Neural cell (in vitro differentiated cells): Measurements from ENCODE around the gene MAP4K4.

Experiments
- EP300 ChIP-seq: fragments of 450-650 bp; conservative IDR thresholded peaks from 2 replicates; pipeline ENCODE4 v1.6.1; 2014; ENCODE audit warnings: antibody characterized with exemption, mild to moderate bottlenecking, moderate library complexity; ENCODE audit not compliant: poor library complexity, severe bottlenecking
- EZH2 ChIP-seq: fragments of 200-600, 300-800 bp; shearing (Covaris generic), sonication (generic); IDR thresholded peaks from 2 replicates; pipeline ENCODE4 v1.6.1; 2014; ENCODE audit warnings: antibody characterized with exemption, low read length, borderline replicate concordance, mild to moderate bottlenecking; ENCODE audit not compliant: insufficient read depth, poor library complexity, severe bottlenecking
- MXI1 ChIP-seq: fragments of 450-650 bp; conservative IDR thresholded peaks from 2 replicates; pipeline ENCODE4 v1.6.1; 2014; ENCODE audit warnings: antibody characterized with exemption, mild to moderate bottlenecking; ENCODE audit not compliant: poor library complexity, severe bottlenecking
- POLR2AphosphoS5 ChIP-seq: IDR thresholded peaks from 2 replicates; pipeline ENCODE4 v1.6.1; 2012
- RAD21 ChIP-seq: fragments of 450-650 bp; conservative IDR thresholded peaks from 2 replicates; pipeline ENCODE4 v1.6.1; 2014; ENCODE audit warnings: antibody characterized with exemption, mild to moderate bottlenecking, moderate library complexity
- SMC3 ChIP-seq: fragments of 450-650 bp; conservative IDR thresholded peaks from 2 replicates; pipeline ENCODE4 v1.6.1; 2014; ENCODE audit warnings: antibody characterized with exemption, mild to moderate bottlenecking, moderate library complexity; ENCODE audit not compliant: poor library complexity
- TAF1 ChIP-seq: IDR thresholded peaks from 2 replicates; pipeline ENCODE4 v1.6.1; 2012; ENCODE audit warnings: low read depth
- TF ChIP-seq, protein P1 (sequence below): fragments of 450-650 bp; IDR thresholded peaks from 2 replicates; pipeline ENCODE4 v1.5.1; 2014; ENCODE audit warnings: antibody characterized with exemption, mild to moderate bottlenecking, moderate library complexity; ENCODE audit not compliant: poor library complexity, severe bottlenecking

DNA sequence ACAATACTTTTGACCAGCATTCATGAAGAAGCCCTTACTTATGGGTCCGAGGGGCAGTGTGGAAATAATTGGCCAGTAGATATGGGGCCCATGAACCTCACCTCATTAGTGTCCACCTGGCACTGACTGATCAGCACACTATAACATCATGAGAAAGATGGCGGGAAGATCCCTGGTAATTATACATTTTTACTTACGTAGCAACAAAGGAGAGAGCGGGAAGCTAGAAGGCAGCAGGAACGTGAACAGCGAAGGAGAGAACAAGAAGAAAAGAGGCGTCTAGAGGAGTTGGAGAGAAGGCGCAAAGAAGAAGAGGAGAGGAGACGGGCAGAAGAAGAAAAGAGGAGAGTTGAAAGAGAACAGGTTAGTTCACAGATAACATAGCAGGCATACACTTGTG lies 158.3 kb downstream of the MAP4K4 start:
- TF ChIP-seq, protein P1, sequence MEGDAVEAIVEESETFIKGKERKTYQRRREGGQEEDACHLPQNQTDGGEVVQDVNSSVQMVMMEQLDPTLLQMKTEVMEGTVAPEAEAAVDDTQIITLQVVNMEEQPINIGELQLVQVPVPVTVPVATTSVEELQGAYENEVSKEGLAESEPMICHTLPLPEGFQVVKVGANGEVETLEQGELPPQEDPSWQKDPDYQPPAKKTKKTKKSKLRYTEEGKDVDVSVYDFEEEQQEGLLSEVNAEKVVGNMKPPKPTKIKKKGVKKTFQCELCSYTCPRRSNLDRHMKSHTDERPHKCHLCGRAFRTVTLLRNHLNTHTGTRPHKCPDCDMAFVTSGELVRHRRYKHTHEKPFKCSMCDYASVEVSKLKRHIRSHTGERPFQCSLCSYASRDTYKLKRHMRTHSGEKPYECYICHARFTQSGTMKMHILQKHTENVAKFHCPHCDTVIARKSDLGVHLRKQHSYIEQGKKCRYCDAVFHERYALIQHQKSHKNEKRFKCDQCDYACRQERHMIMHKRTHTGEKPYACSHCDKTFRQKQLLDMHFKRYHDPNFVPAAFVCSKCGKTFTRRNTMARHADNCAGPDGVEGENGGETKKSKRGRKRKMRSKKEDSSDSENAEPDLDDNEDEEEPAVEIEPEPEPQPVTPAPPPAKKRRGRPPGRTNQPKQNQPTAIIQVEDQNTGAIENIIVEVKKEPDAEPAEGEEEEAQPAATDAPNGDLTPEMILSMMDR, result no peak
- no peak for TF ChIP-seq POLR2AphosphoS5
- no peak for TF ChIP-seq EP300
- no peak for TF ChIP-seq MXI1
- TF ChIP-seq RAD21, result no peak
- no peak for TF ChIP-seq TAF1
- TF ChIP-seq EZH2, result no peak
- no peak for TF ChIP-seq SMC3
